ENCODE measurements around the gene GP2. TPM values are rescaled to one million over a fixed set of nuclear protein-coding genes. Genes with fewer than 3 reads are reported as not detected.

The GP2 gene
- polyA plus RNA-seq, 1 donor (not counting 4 experiments of a cell fraction or from before 2014, with no cell fraction given), result not detected

- DNase-seq (ENCODE audit: low read depth, low spot score) (no peak), FAIRE-seq (no peak)
- dilution Hi-C loops (cut with MboI; ENCODE audit: extremely low pct_ligation_motif_present, low sequenced_read_pairs), result no loop called here
- Histone ChIP-seq H3K9me3 (ENCODE audit: control insufficient read depth, low read depth, low read length) (no peaks in the 10 kb centered on the region), H3K4me2 (ENCODE audit: control insufficient read depth, extremely low read depth, insufficient read depth, low read depth, low read length) (no peak overlapping the region), H3K9me1 (ENCODE audit: control insufficient read depth, extremely low read depth, insufficient read depth, low read length) (no peaks in the 10 kb centered on the region), H3K79me2 (ENCODE audit: control insufficient read depth, insufficient read depth, low read length) (no peaks in the 10 kb centered on the region), H3K9ac (ENCODE audit: control insufficient read depth, extremely low read depth, insufficient read depth, low read length) (no peak overlapping the region), H3K4me3 (ENCODE audit: control insufficient read depth in 2 of 3, extremely low read depth in 1 of 3, insufficient read depth in 2 of 3, low read depth in 1 of 3, low read length in 3 of 3) (no peak overlapping the region), H2AFZ (ENCODE audit: control insufficient read depth, low read length) (no peak overlapping the region), H4K20me1 (ENCODE audit: control insufficient read depth, extremely low read depth, insufficient read depth, low read length) (no peaks in the 10 kb centered on the region), H3K36me3 (ENCODE audit: control insufficient read depth in 2 of 2, extremely low read depth in 1 of 2, insufficient read depth in 2 of 2, low read length in 2 of 2) (no peaks in the 10 kb centered on the region), H3K27me3 (ENCODE audit: control insufficient read depth, extremely low read depth, insufficient read depth, low read length) (no peaks in the 10 kb centered on the region), H3K27ac (ENCODE audit: control insufficient read depth, insufficient read depth, low read length) (no peak overlapping the region), H3K4me1 (ENCODE audit: control insufficient read depth, extremely low read depth, insufficient read depth, low read length) (no peaks in the 10 kb centered on the region)
- TF ChIP-seq CTCF (optimal IDR thresholded peaks at IDR 0.05 in 1 of 3, IDR thresholded peaks at IDR 0.05 in 1 of 3, conservative IDR thresholded peaks at IDR 0.05 in 1 of 3; ENCODE audit: extremely low read depth in 1 of 3, insufficient read depth in 2 of 3, low read length in 3 of 3) (no peak), EZH2 (IDR thresholded peaks at IDR 0.05; ENCODE audit: low read length) (no peak)
These were observed 27.9 kb upstream of the GP2 start for GRCh38 chr16:20355114-20355782.

GRCh38 chr16:20353379-20353778 lies 26.1 kb upstream of the GP2 start:
- no peak for FAIRE-seq

More at GRCh38 chr16:20353379-20353778, 26.1 kb upstream of the GP2 start:
- Histone ChIP-seq H3K4me1 (ENCODE audit: control insufficient read depth, extremely low read depth, insufficient read depth, low read length) (no peaks in the 10 kb centered on the region), H2AFZ (ENCODE audit: control insufficient read depth, low read length) (no peak overlapping the region), H3K4me2 (ENCODE audit: control insufficient read depth, extremely low read depth, insufficient read depth, low read depth, low read length) (no peak overlapping the region), H4K20me1 (ENCODE audit: control insufficient read depth, extremely low read depth, insufficient read depth, low read length) (no peaks in the 10 kb centered on the region), H3K9ac (ENCODE audit: control insufficient read depth, extremely low read depth, insufficient read depth, low read length) (no peak overlapping the region), H3K27me3 (ENCODE audit: control insufficient read depth, extremely low read depth, insufficient read depth, low read length) (no peaks in the 10 kb centered on the region), H3K27ac (ENCODE audit: control insufficient read depth, insufficient read depth, low read length) (no peak overlapping the region), H3K9me3 (ENCODE audit: control insufficient read depth, low read depth, low read length) (no peaks in the 10 kb centered on the region), H3K4me3 (ENCODE audit: control insufficient read depth in 2 of 3, extremely low read depth in 1 of 3, insufficient read depth in 2 of 3, low read depth in 1 of 3, low read length in 3 of 3) (no peak overlapping the region), H3K79me2 (ENCODE audit: control insufficient read depth, insufficient read depth, low read length) (no peaks in the 10 kb centered on the region), H3K9me1 (ENCODE audit: control insufficient read depth, extremely low read depth, insufficient read depth, low read length) (no peaks in the 10 kb centered on the region), H3K36me3 (ENCODE audit: control insufficient read depth in 2 of 2, extremely low read depth in 1 of 2, insufficient read depth in 2 of 2, low read length in 2 of 2) (no peaks in the 10 kb centered on the region)
- no peak for TF ChIP-seq CTCF (optimal IDR thresholded peaks at IDR 0.05 in 1 of 3, IDR thresholded peaks at IDR 0.05 in 1 of 3, conservative IDR thresholded peaks at IDR 0.05 in 1 of 3; ENCODE audit: extremely low read depth in 1 of 3, insufficient read depth in 2 of 3, low read length in 3 of 3)
- TF ChIP-seq EZH2 (IDR thresholded peaks at IDR 0.05; ENCODE audit: low read length), result no peak
- DNase-seq (ENCODE audit: low read depth, low spot score), result no peak
- dilution Hi-C loops (cut with MboI; ENCODE audit: extremely low pct_ligation_motif_present, low sequenced_read_pairs), result no loop called here

Measured in keratinocyte (primary cell).